ENCODE measurements around the gene FAM217B.

The FAM217B gene

DNA sequence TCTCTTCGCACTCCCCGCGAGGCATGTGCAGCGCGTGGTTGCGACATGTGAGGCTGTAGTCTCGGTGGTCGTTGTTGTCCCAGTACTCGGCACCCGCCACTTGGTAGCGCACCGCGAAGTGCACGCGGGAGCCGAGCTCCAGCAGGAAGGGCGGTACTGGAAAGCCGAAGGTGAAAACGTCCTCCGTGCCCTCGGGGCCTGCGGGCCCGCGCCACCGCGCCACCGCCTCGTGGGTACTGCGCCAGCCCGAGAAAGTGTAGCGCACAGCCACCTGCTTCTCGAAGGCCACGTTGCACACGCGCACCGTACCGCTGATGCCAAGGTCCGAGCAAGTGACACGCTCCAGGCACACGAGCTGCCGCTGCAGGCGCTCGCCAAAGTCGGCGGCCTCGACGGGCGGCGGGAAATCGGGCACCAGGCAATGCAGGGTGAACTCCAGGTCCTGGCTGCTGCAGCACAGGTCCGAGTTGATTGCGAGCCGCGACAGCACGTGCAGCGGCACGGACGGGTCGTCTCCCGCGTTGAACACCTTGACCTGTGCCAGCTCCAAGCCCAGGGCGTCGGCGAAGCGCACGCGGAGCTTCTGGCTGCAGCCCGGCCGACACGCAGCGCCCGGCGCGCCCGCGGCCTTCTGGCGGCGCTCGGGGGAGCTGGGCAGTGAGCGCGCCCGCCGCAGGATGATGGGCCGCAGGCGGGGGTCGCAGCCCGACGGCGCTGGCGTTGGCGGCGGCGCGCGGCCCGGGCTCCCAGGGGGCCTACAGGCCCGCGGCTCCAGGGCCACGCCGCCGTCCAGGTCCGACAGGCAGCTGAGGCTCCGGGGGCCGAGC, 924 bp upstream of the FAM217B start:
- TF ChIP-seq, protein P1, sequence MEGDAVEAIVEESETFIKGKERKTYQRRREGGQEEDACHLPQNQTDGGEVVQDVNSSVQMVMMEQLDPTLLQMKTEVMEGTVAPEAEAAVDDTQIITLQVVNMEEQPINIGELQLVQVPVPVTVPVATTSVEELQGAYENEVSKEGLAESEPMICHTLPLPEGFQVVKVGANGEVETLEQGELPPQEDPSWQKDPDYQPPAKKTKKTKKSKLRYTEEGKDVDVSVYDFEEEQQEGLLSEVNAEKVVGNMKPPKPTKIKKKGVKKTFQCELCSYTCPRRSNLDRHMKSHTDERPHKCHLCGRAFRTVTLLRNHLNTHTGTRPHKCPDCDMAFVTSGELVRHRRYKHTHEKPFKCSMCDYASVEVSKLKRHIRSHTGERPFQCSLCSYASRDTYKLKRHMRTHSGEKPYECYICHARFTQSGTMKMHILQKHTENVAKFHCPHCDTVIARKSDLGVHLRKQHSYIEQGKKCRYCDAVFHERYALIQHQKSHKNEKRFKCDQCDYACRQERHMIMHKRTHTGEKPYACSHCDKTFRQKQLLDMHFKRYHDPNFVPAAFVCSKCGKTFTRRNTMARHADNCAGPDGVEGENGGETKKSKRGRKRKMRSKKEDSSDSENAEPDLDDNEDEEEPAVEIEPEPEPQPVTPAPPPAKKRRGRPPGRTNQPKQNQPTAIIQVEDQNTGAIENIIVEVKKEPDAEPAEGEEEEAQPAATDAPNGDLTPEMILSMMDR (IDR thresholded peaks at IDR 0.05; ENCODE audit: insufficient read depth, low read length, poor library complexity, severe bottlenecking) = no peak
- Histone ChIP-seq H3K4me3 (replicated peaks; ENCODE audit: low read depth, low read length) (peak overlapping the region; percentile 85), H3K27me3 (replicated peaks; ENCODE audit: control insufficient read depth, insufficient read depth, low read length) (no peaks in the 10 kb centered on the region), H3K36me3 (ENCODE audit: control insufficient read depth, insufficient read depth, low read length) (no peaks in the 10 kb centered on the region)
- DNase-seq (ENCODE audit: extremely low read depth, insufficient read length) = peak; percentile 32

DNA sequence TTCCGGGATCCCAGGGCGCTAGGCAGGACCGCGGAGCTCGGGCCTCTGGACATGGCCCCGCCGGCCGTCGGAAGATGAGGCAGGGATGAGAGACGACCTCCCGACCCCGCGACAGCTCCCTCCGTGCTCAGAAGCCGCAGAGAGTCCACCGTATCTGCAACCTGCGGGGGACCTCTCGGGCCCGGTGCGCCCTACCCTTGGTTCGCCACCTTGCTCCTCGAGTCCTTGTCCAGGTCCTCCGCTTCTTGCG, 385 bp upstream of the FAM217B start:
- TF ChIP-seq, protein P1 (IDR thresholded peaks at IDR 0.05; ENCODE audit: insufficient read depth, low read length, poor library complexity, severe bottlenecking) = no peak
- H3K4me3 ChIP-seq (replicated peaks; ENCODE audit: low read depth, low read length) = peak overlapping the region; percentile 85
- peaks cover 3% of the 10 kb centered on the region for H3K36me3 ChIP-seq (ENCODE audit: control insufficient read depth, insufficient read depth, low read length)
- H3K27me3 ChIP-seq (replicated peaks; ENCODE audit: control insufficient read depth, insufficient read depth, low read length) = no peaks in the 10 kb centered on the region
- no peak for DNase-seq (ENCODE audit: extremely low read depth, insufficient read length)

GRCh38 chr20:59940956-59941294, 736 bp downstream of the FAM217B start:
- DNase-seq (ENCODE audit: extremely low read depth, insufficient read length) = no peak
- Histone ChIP-seq H3K27me3 (replicated peaks; ENCODE audit: control insufficient read depth, insufficient read depth, low read length) (no peaks in the 10 kb centered on the region), H3K4me3 (replicated peaks; ENCODE audit: low read depth, low read length) (peak overlapping the region; percentile 85), H3K36me3 (ENCODE audit: control insufficient read depth, insufficient read depth, low read length) (peaks cover 3% of the 10 kb centered on the region)
- TF ChIP-seq, protein P1 (IDR thresholded peaks at IDR 0.05; ENCODE audit: insufficient read depth, low read length, poor library complexity, severe bottlenecking) = no peak

DNA sequence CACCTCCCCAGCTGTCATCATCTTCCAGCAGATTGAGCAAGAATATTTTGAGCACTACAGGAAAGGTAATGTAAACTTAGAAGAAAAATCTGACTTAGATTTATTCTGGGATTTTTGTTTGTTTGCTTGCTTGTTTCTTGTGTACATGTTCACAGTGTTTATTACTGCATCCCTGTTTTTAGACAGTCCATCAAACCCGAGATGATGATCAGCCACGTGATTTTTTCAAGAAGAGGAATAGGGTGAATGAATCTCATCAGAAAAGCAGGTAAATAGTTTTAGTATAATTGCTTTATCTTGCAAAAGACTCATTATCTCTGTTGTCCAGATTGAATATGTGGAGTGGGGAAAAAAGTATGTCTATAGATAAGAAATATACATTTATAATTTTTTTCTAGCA, 2.1 kb downstream of the FAM217B start:
- no peak for DNase-seq (ENCODE audit: extremely low read depth, insufficient read length)
- TF ChIP-seq, protein P1 (IDR thresholded peaks at IDR 0.05; ENCODE audit: insufficient read depth, low read length, poor library complexity, severe bottlenecking) = no peak
- peaks cover 3% of the 10 kb centered on the region for H3K36me3 ChIP-seq (ENCODE audit: control insufficient read depth, insufficient read depth, low read length)
- H3K27me3 ChIP-seq (replicated peaks; ENCODE audit: control insufficient read depth, insufficient read depth, low read length) = no peaks in the 10 kb centered on the region
- no peak overlapping the region for H3K4me3 ChIP-seq (replicated peaks; ENCODE audit: low read depth, low read length)

DNA sequence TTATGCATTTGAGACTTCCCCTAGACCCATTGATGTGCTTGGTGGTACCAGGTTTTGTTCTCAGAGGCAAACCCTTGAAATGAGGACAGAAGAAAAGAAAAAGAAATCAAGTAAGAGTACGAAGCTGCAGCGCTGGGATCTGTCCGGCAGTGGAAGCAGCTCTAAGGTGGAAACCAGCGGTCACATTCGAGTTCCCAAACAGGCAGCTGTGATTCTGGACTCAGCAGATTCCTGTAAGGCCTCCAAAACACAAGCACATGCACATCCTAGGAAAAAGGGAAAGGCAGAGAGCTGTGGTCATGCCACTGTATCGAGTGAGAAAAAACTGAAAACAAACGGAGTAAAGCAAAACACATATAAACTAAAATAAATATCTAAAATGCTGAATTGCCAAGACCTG, 4.5 kb downstream of the FAM217B start:
- DNase-seq (ENCODE audit: extremely low read depth, insufficient read length) = no peak
- TF ChIP-seq, protein P1 (IDR thresholded peaks at IDR 0.05; ENCODE audit: insufficient read depth, low read length, poor library complexity, severe bottlenecking) = no peak
- H3K4me3 ChIP-seq (replicated peaks; ENCODE audit: low read depth, low read length) = no peak overlapping the region
- H3K27me3 ChIP-seq (replicated peaks; ENCODE audit: control insufficient read depth, insufficient read depth, low read length) = no peaks in the 10 kb centered on the region
- H3K36me3 ChIP-seq (ENCODE audit: control insufficient read depth, insufficient read depth, low read length) = peaks cover 3% of the 10 kb centered on the region

DNA sequence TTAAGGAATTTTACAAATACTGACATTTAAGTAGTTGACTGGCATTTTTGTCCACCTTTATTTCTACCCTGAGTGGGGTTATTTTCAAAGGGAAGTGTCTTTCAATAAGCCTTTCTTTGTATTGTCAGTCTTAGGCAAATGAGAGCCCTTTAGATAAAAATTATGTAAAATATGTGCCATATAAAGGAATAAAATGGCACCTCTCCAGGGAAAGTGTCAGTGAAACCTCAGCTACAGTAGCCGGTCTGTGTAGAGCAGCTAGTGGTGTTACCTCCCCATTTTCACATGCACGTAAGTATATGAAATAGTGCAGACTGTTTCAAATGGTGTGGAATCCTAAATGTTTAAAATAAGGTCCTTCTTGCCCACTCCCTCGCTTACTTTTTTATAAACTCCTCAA, 5.0 kb downstream of the FAM217B start:
- DNase-seq (ENCODE audit: extremely low read depth, insufficient read length) = no peak

More for the DNA sequence above, 5.0 kb downstream of the FAM217B start:
- TF ChIP-seq, protein P1 (IDR thresholded peaks at IDR 0.05; ENCODE audit: insufficient read depth, low read length, poor library complexity, severe bottlenecking) = no peak
- no peak overlapping the region for H3K4me3 ChIP-seq (replicated peaks; ENCODE audit: low read depth, low read length)
- H3K36me3 ChIP-seq (ENCODE audit: control insufficient read depth, insufficient read depth, low read length) = peaks cover 3% of the 10 kb centered on the region
- no peaks in the 10 kb centered on the region for H3K27me3 ChIP-seq (replicated peaks; ENCODE audit: control insufficient read depth, insufficient read depth, low read length)
